ENCODE measurements around the gene RFNG.

The RFNG gene

DNA sequence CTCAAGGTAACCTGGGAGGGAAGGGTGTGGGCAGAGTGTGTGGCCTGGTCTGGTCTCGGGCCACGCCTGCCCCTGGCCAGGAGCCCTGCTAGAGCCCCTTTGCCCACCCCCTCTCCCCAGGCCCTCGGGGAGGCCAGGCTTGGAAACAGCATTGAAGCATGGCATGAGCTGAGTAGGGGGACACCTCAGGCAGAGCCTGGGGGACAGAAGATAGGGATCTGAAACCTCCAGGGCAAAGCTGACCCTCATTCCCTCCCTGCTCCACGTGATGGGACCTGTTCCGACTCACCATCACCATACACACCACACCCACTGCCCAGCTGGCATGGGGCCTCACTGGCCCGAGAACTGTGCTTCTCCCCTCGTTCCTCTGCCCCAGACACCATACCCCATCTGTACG is 2.5 kb downstream of the RFNG start:
- Histone ChIP-seq H3K36me3 (replicated peaks) (peaks cover 14% of the 10 kb centered on the region), H3K27ac (no peak overlapping the region), H3K27me3 (replicated peaks) (no peaks in the 10 kb centered on the region), H3K4me3 (ENCODE audit: low read depth, low read length) (no peak overlapping the region)
- TF ChIP-seq, protein P1, sequence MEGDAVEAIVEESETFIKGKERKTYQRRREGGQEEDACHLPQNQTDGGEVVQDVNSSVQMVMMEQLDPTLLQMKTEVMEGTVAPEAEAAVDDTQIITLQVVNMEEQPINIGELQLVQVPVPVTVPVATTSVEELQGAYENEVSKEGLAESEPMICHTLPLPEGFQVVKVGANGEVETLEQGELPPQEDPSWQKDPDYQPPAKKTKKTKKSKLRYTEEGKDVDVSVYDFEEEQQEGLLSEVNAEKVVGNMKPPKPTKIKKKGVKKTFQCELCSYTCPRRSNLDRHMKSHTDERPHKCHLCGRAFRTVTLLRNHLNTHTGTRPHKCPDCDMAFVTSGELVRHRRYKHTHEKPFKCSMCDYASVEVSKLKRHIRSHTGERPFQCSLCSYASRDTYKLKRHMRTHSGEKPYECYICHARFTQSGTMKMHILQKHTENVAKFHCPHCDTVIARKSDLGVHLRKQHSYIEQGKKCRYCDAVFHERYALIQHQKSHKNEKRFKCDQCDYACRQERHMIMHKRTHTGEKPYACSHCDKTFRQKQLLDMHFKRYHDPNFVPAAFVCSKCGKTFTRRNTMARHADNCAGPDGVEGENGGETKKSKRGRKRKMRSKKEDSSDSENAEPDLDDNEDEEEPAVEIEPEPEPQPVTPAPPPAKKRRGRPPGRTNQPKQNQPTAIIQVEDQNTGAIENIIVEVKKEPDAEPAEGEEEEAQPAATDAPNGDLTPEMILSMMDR (IDR thresholded peaks at IDR 0.05; ENCODE audit: low read depth, low read length, missing control alignments): no peak
- in situ Hi-C loops (cut with HindIII; ENCODE audit: low pct_ligation_motif_present, low sequenced_read_pairs): no loop called here
- no peak for DNase-seq

- in situ Hi-C loops (cut with HindIII; ENCODE audit: low pct_ligation_motif_present, low sequenced_read_pairs): no loop called here
- TF ChIP-seq, protein P1 (IDR thresholded peaks at IDR 0.05; ENCODE audit: low read depth, low read length, missing control alignments): no peak
- Histone ChIP-seq H3K36me3 (replicated peaks) (peaks cover 8% of the 10 kb centered on the region), H3K27ac (no peak overlapping the region), H3K27me3 (replicated peaks) (no peaks in the 10 kb centered on the region), H3K4me3 (ENCODE audit: low read depth, low read length) (no peak overlapping the region)
- no peak for DNase-seq
Observed at GRCh38 chr17:82048571-82048971, 3.0 kb downstream of the RFNG start.

DNA sequence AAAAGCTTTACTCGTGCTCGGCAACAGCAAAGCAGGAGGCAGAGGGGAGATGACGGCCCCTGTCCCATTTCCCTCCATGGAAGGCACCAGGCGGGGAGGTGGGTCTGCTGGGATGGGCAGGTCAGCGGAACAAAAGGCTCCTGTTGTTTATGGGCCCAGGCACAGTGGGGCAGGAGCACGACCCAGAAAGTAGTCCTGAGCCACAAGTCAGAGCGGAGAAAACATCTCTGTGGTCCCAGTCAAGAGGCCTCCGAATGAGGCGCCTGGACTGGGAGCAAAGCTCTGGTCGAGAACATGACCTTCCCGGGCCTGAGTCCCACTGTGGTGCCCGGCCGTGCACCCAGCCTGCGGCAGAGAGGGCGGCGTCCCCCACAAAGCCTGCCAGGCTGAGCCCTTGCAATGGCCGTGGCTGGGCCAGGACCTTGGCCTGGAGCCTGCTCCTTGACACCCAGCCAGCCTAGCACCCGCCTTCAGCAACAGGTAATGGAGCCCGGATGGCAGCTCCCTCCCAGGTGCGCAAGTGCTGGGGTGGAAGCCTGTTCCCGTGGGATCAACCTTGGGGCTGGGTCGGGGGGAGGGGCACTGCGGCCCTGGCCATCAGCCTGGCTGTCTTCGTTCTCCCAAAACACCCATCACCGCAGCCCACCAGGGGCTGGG is 3.6 kb downstream of the RFNG start:
- Histone ChIP-seq H3K27me3 (replicated peaks) (no peaks in the 10 kb centered on the region), H3K36me3 (replicated peaks) (peaks cover 8% of the 10 kb centered on the region), H3K27ac (no peak overlapping the region), H3K4me3 (ENCODE audit: low read depth, low read length) (no peak overlapping the region)
- in situ Hi-C loops (cut with HindIII; ENCODE audit: low pct_ligation_motif_present, low sequenced_read_pairs): no loop called here
- no peak for DNase-seq
- TF ChIP-seq, protein P1 (IDR thresholded peaks at IDR 0.05; ENCODE audit: low read depth, low read length, missing control alignments): no peak

GRCh38 chr17:82047379-82047778 is 4.2 kb downstream of the RFNG start:
- Histone ChIP-seq H3K27ac (no peak overlapping the region), H3K27me3 (replicated peaks) (no peaks in the 10 kb centered on the region), H3K36me3 (replicated peaks) (peaks cover 8% of the 10 kb centered on the region), H3K4me3 (ENCODE audit: low read depth, low read length) (no peak overlapping the region)
- in situ Hi-C loops (cut with HindIII; ENCODE audit: low pct_ligation_motif_present, low sequenced_read_pairs): no loop called here
- TF ChIP-seq, protein P1 (IDR thresholded peaks at IDR 0.05; ENCODE audit: low read depth, low read length, missing control alignments): no peak
- no peak for DNase-seq

DNA sequence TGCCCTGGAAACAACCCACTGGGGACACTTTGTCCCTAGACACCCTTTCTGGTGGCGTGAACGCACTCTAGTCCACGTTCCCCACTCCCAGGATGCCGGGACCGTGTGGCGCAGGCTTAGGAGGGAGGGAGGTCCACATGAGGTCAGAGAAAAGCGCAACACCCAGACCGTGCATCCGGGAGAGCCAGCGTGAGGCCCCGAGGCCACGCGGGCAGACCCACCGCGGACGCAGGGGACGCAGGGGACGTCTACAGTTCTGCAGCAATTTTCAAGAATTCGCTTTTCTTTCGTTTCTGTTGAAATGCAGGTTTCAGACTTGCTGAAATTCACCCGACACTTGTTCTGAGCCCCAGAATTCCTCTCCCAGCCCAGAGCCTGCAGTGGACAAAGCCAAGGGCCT is 4.7 kb downstream of the RFNG start:
- in situ Hi-C loops (cut with HindIII; ENCODE audit: low pct_ligation_motif_present, low sequenced_read_pairs): no loop called here
- H3K36me3 ChIP-seq (replicated peaks): peaks cover 8% of the 10 kb centered on the region
- H3K27ac ChIP-seq: no peak overlapping the region
- DNase-seq: no peak
- TF ChIP-seq, protein P1 (IDR thresholded peaks at IDR 0.05; ENCODE audit: low read depth, low read length, missing control alignments): no peak
- H3K27me3 ChIP-seq (replicated peaks): no peaks in the 10 kb centered on the region
- no peak overlapping the region for H3K4me3 ChIP-seq (ENCODE audit: low read depth, low read length)

DNA sequence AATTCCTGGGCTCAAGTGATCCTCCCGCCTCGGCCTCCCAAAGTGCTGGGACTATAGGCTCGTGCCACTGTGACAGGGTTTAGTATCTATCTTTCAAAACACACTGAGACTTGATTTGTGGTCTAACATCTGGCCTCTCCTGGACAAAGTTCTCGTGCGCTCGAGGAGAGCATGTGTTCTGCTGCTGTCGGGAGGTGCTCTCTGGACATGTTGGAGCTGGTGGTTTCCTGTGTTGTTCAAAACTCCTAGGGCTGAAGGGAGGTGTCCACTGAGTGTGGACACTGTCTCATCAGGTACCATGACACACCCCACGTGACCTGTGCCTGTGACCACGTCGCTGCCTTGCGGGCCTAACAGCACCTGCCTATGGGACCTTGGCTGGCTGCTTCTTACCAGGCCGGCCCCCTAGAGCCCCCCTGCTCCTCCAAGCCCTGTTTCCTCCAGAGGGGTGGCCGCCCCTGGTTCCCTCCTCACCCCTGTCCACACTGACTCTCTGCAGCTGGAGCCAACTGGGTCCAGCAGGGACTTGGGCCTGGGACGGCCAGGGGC is 5.6 kb downstream of the RFNG start:
- H3K27me3 ChIP-seq (replicated peaks): no peaks in the 10 kb centered on the region
- in situ Hi-C loops (cut with HindIII; ENCODE audit: low pct_ligation_motif_present, low sequenced_read_pairs): no loop called here
- H3K4me3 ChIP-seq (ENCODE audit: low read depth, low read length): no peak overlapping the region
- H3K36me3 ChIP-seq (replicated peaks): peaks cover 8% of the 10 kb centered on the region
- TF ChIP-seq, protein P1 (IDR thresholded peaks at IDR 0.05; ENCODE audit: low read depth, low read length, missing control alignments): no peak
- no peak overlapping the region for H3K27ac ChIP-seq
- no peak for DNase-seq

Measured in brain microvascular endothelial cell (primary cell).